ENCODE measurements around the gene RNU6-8.

DNA sequence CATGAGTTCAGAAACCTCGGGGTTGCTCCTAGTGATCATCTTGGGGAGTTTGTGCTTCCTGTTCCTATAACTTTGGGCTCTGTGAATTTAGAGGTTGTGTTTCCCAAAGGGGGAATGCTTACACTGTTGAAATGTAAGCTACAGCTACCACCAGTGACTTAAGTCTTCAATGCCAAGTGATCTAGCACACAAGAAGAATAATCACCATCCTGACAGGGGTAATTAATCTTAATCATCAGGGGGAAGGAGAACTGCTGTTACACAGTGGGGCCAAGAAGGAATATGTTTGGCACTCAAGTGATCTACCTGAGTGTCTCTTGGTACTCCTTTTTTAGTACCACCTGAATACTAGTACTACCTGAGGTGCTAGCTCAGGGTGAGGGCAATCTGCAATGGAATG is 36.1 kb downstream of the RNU6-8 start:
- TF ChIP-seq, protein P1, sequence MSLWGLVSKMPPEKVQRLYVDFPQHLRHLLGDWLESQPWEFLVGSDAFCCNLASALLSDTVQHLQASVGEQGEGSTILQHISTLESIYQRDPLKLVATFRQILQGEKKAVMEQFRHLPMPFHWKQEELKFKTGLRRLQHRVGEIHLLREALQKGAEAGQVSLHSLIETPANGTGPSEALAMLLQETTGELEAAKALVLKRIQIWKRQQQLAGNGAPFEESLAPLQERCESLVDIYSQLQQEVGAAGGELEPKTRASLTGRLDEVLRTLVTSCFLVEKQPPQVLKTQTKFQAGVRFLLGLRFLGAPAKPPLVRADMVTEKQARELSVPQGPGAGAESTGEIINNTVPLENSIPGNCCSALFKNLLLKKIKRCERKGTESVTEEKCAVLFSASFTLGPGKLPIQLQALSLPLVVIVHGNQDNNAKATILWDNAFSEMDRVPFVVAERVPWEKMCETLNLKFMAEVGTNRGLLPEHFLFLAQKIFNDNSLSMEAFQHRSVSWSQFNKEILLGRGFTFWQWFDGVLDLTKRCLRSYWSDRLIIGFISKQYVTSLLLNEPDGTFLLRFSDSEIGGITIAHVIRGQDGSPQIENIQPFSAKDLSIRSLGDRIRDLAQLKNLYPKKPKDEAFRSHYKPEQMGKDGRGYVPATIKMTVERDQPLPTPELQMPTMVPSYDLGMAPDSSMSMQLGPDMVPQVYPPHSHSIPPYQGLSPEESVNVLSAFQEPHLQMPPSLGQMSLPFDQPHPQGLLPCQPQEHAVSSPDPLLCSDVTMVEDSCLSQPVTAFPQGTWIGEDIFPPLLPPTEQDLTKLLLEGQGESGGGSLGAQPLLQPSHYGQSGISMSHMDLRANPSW (CRISPR knock-in tag; conservative IDR thresholded peaks at IDR 0.05; ENCODE audit: low read depth) = no peak
- TF ChIP-seq, protein P2, sequence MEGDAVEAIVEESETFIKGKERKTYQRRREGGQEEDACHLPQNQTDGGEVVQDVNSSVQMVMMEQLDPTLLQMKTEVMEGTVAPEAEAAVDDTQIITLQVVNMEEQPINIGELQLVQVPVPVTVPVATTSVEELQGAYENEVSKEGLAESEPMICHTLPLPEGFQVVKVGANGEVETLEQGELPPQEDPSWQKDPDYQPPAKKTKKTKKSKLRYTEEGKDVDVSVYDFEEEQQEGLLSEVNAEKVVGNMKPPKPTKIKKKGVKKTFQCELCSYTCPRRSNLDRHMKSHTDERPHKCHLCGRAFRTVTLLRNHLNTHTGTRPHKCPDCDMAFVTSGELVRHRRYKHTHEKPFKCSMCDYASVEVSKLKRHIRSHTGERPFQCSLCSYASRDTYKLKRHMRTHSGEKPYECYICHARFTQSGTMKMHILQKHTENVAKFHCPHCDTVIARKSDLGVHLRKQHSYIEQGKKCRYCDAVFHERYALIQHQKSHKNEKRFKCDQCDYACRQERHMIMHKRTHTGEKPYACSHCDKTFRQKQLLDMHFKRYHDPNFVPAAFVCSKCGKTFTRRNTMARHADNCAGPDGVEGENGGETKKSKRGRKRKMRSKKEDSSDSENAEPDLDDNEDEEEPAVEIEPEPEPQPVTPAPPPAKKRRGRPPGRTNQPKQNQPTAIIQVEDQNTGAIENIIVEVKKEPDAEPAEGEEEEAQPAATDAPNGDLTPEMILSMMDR (IDR thresholded peaks at IDR 0.05) = no peak
- TF ChIP-seq GTF2I (CRISPR knock-in tag; conservative IDR thresholded peaks at IDR 0.05) (no peak), ZNF317 (CRISPR knock-in tag; IDR thresholded peaks at IDR 0.05; ENCODE audit: borderline replicate concordance, low read depth) (no peak), NR1H2 (CRISPR knock-in tag; IDR thresholded peaks at IDR 0.05) (no peak), NFYB (CRISPR knock-in tag; conservative IDR thresholded peaks at IDR 0.05; ENCODE audit: low read depth) (no peak), CREB1 (CRISPR knock-in tag; IDR thresholded peaks at IDR 0.05) (no peak), TP53 (CRISPR knock-in tag; IDR thresholded peaks at IDR 0.05) (no peak)
- TF ChIP-seq, protein P3, sequence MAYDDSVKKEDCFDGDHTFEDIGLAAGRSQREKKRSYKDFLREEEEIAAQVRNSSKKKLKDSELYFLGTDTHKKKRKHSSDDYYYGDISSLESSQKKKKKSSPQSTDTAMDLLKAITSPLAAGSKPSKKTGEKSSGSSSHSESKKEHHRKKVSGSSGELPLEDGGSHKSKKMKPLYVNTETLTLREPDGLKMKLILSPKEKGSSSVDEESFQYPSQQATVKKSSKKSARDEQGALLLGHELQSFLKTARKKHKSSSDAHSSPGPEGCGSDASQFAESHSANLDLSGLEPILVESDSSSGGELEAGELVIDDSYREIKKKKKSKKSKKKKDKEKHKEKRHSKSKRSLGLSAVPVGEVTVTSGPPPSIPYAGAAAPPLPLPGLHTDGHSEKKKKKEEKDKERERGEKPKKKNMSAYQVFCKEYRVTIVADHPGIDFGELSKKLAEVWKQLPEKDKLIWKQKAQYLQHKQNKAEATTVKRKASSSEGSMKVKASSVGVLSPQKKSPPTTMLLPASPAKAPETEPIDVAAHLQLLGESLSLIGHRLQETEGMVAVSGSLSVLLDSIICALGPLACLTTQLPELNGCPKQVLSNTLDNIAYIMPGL (CRISPR knock-in tag; IDR thresholded peaks at IDR 0.05) = no peak
- TF ChIP-seq, protein P4, sequence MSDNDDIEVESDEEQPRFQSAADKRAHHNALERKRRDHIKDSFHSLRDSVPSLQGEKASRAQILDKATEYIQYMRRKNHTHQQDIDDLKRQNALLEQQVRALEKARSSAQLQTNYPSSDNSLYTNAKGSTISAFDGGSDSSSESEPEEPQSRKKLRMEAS (CRISPR knock-in tag; IDR thresholded peaks at IDR 0.05) = no peak
- TF ChIP-seq, protein P5, sequence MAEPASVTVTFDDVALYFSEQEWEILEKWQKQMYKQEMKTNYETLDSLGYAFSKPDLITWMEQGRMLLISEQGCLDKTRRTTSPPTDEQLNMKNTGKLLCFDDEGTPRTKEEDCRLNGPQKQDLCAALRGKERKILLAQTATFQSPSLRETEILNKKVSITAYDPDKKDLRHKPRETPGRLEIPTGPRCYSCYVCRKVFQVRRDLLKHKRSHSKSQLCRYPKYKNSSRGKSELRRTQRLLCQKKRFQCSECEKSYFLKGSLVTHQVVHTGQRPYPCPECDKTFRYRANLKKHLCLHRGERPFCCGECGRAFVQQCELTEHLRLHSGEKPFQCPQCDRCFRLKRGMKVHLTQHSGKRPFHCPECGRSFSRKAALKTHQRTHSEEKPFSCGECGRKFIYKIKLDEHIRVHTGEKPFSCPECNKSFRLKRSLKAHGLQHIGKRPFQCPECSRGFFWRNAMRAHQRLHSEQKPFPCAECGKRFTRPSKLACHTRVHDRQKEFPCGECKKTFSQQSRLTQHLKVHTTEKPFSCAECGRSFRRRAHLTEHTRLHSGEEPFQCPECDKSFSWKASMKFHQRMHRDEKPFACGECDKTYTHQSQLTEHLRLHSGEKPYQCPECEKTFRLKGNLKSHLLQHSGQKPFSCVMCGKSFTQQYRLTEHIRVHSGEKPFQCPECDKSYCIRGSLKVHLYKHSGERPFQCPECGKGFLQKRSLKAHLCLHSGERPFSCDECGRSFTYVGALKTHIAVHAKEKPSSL (CRISPR knock-in tag; conservative IDR thresholded peaks at IDR 0.05) = no peak

Measured in WTC11 (cell line).